Measurements from ENCODE around the gene IGHMBP2. TPM values are rescaled to one million over a fixed set of nuclear protein-coding genes. Genes with fewer than 3 reads are reported as not detected.
"Not testable (repeated sequence)": the region's sequence is repeated elsewhere in the genome, so short reads cannot be mapped to it uniquely, and the experiment has no call there.

The IGHMBP2 gene
- total RNA-seq, 1 donor: 10.8 TPM

- peak; percentile 60 for DNase-seq (ENCODE audit: low read depth)
- H3K4me3 ChIP-seq (ENCODE audit: low read depth, low read length): no peak overlapping the region
- TF ChIP-seq CTCF (IDR thresholded peaks at IDR 0.05; ENCODE audit: insufficient read depth, low read length): no peak
These were observed 31.3 kb upstream of the IGHMBP2 start for GRCh38 chr11:68872216-68873003.

- H3K4me3 ChIP-seq (ENCODE audit: low read depth, low read length): no peak overlapping the region
- no peak for DNase-seq (ENCODE audit: low read depth)
- no peak for TF ChIP-seq CTCF (IDR thresholded peaks at IDR 0.05; ENCODE audit: insufficient read depth, low read length)
These were observed 25.7 kb upstream of the IGHMBP2 start for GRCh38 chr11:68878022-68878421.

- H3K4me3 ChIP-seq (ENCODE audit: low read depth, low read length): no peak overlapping the region
- no peak for DNase-seq (ENCODE audit: low read depth)
- TF ChIP-seq CTCF (IDR thresholded peaks at IDR 0.05; ENCODE audit: insufficient read depth, low read length): no peak
These were observed 22.8 kb upstream of the IGHMBP2 start for GRCh38 chr11:68880851-68881250.

GRCh38 chr11:68881320-68881719 lies 22.4 kb upstream of the IGHMBP2 start:
- no peak for DNase-seq (ENCODE audit: low read depth)
- no peak for TF ChIP-seq CTCF (IDR thresholded peaks at IDR 0.05; ENCODE audit: insufficient read depth, low read length)
- H3K4me3 ChIP-seq (ENCODE audit: low read depth, low read length): no peak overlapping the region

GRCh38 chr11:68882391-68882790 lies 21.3 kb upstream of the IGHMBP2 start:
- no peak overlapping the region for H3K4me3 ChIP-seq (ENCODE audit: low read depth, low read length)
- no peak for TF ChIP-seq CTCF (IDR thresholded peaks at IDR 0.05; ENCODE audit: insufficient read depth, low read length)
- DNase-seq (ENCODE audit: low read depth): no peak

- H3K4me3 ChIP-seq (ENCODE audit: low read depth, low read length); DNase-seq (ENCODE audit: low read depth): not testable (repeated sequence)
These were observed 18.9 kb upstream of the IGHMBP2 start for GRCh38 chr11:68884827-68885226.

- TF ChIP-seq CTCF (IDR thresholded peaks at IDR 0.05; ENCODE audit: insufficient read depth, low read length): peak; percentile 84
- DNase-seq (ENCODE audit: low read depth): peak; percentile 94
- H3K4me3 ChIP-seq (ENCODE audit: low read depth, low read length): no peak overlapping the region
These were observed 13.7 kb upstream of the IGHMBP2 start for GRCh38 chr11:68889948-68890446.
